IPS DF 4.7 (cell line): Measurements from ENCODE around the gene MAB21L2.

ENCODE experiments used
- DNase-seq: peaks from one replicate; pipeline ENCODE4 v3.0.0-alpha.2; 2013; ENCODE audit warnings: low spot score; ENCODE audit errors: extremely low read depth

Gene MAB21L2

GRCh38 chr4:150574678-150575077 lies 7.3 kb upstream of the MAB21L2 start:
- no peak for DNase-seq

- DNase-seq = no peak
Observed at GRCh38 chr4:150577796-150578195, 4.2 kb upstream of the MAB21L2 start.

- no peak for DNase-seq
Observed at GRCh38 chr4:150578745-150579501, 3.0 kb upstream of the MAB21L2 start.

- no peak for DNase-seq
Observed at GRCh38 chr4:150579551-150580234, 2.3 kb upstream of the MAB21L2 start.

GRCh38 chr4:150580306-150580705 lies 1.6 kb upstream of the MAB21L2 start:
- DNase-seq = no peak

GRCh38 chr4:150581056-150581605 lies 820 bp upstream of the MAB21L2 start:
- DNase-seq = no peak

- DNase-seq = no peak
Observed at GRCh38 chr4:150581641-150582051, 305 bp upstream of the MAB21L2 start.

- DNase-seq = no peak
Observed at GRCh38 chr4:150582873-150583286, 929 bp downstream of the MAB21L2 start.

GRCh38 chr4:150583287-150584110 lies 1.5 kb downstream of the MAB21L2 start:
- no peak for DNase-seq

GRCh38 chr4:150584111-150584915 lies 2.4 kb downstream of the MAB21L2 start:
- no peak for DNase-seq

GRCh38 chr4:150585611-150586010 lies 3.7 kb downstream of the MAB21L2 start:
- no peak for DNase-seq

- no peak for DNase-seq
Observed at GRCh38 chr4:150586162-150586810, 4.3 kb downstream of the MAB21L2 start.

- DNase-seq = no peak
Observed at GRCh38 chr4:150588316-150588715, 6.4 kb downstream of the MAB21L2 start.

GRCh38 chr4:150589157-150589556 lies 7.2 kb downstream of the MAB21L2 start:
- DNase-seq = no peak

GRCh38 chr4:150590631-150591030 lies 8.7 kb downstream of the MAB21L2 start:
- DNase-seq = no peak

- DNase-seq = no peak
Observed at GRCh38 chr4:150591406-150591805, 9.5 kb downstream of the MAB21L2 start.

GRCh38 chr4:150591904-150592303 lies 10.0 kb downstream of the MAB21L2 start:
- no peak for DNase-seq

GRCh38 chr4:150593996-150594395 lies 12.0 kb downstream of the MAB21L2 start:
- no peak for DNase-seq

- DNase-seq = no peak
Observed at GRCh38 chr4:150598909-150599308, 17.0 kb downstream of the MAB21L2 start.

GRCh38 chr4:150599547-150599946 lies 17.6 kb downstream of the MAB21L2 start:
- no peak for DNase-seq
